SIG-M5 treated with dmso at 0.1 percent for 504 hours (cell line): Measurements from ENCODE around the gene PTPRN2.
"Not testable (repeated sequence)": the region's sequence is repeated elsewhere in the genome, so short reads cannot be mapped to it uniquely, and the experiment has no call there.

Source experiments
- DNase-seq: peaks from one replicate; lab custom pipeline; 2025; ENCODE audit not compliant: unreplicated experiment; lab: John Stamatoyannopoulos, UW

PTPRN2 gene

GRCh38 chr7:157671358-157672255 lies 916.0 kb downstream of the PTPRN2 start:
- DNase-seq: no peak

- no peak for DNase-seq
Observed at GRCh38 chr7:157670490-157671357, 916.9 kb downstream of the PTPRN2 start.

- no peak for DNase-seq
Observed at GRCh38 chr7:157669768-157670351, 917.8 kb downstream of the PTPRN2 start.

DNA sequence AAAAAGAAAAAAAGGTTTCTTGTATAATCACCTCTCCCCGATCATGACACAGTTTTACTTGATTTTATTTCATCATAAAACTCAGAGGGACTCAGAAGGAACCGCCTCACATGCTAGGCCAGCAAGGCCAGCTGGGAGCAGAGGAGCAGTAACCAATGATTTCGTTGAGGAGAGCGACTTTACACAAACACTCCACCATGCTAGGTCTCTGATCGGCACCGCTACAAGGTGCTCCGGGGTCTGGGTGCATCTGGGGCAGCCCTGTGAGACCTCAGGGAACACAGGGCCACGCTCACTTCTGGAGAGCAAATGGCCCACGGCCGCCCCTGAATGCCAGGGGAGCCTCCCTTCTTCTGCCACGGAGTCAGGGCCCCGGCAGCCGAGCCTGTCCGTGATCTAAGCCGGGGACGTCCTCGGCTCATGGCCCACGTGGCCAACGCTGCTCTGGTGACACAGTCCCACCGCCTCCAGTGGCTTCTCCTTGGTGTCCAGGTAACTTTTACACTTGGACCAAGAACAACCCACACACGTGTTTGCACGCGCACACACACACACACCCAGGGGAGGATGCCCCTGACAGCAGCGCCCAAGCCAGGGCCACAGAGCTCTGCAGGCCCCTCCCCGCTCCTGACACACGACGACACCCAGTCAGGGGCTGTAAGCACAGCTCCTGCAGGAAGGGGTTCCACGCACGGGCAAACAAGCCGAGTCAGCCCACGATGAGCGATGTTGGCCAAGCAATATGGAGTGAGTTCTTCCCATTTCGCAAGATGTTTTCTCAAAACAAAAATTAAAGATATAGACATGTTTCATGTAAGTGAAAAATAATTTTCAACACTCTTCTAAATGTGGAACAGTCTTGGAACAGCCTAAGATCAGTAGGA lies 918.5 kb downstream of the PTPRN2 start:
- no peak for DNase-seq

DNA sequence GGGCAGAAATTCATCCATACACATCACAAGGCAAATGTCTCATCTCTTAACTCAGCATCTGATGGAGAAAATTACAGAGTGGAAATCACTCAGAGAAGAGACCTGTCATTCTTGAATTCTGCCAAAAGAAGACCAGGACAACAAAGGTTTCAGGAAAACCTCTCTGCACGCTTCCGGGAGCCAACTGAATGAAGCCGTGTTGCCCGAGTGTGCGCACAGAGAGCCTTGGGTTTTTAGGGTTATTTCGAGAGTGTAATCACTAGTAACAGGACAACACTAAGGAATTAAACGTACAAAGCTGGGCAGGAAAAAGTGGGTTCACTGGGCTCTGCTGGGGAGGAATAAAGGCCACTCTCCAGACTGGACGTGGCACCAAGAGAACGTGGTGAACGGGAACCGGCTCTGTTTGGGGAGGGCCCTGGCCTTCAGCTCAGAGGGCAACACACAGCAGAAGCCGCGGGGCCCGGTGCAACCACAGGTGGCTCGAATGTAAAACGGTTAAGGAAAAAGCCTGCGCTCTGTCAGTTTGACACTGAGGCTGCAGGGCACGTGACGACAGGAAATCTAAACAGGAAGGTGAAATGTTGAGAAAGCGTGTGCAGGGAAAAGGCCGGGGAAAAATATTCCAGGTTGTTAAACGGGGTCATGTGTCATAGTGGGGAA lies 919.3 kb downstream of the PTPRN2 start:
- no peak for DNase-seq

DNA sequence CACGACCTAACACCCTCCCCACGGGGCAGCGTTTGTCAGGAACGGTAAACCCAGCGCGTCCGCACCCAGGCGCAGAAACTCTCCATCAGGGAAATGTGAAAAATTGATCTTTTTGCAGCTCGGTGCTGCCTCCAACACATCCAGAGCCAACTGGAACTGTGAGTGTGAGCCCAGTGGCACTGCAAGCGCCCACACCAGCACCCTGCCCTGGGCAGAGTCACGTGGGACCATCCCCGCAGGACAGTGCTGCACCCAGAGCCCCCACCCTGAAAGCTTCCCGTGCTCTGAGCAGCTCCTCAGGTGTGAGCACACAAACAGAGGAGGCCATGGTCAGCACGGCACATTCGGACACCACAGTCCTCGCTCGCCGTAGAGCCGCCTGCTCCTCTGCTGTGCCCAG lies 919.9 kb downstream of the PTPRN2 start:
- DNase-seq: no peak

- no peak for DNase-seq
Observed at GRCh38 chr7:157667261-157667660, 920.4 kb downstream of the PTPRN2 start.

DNA sequence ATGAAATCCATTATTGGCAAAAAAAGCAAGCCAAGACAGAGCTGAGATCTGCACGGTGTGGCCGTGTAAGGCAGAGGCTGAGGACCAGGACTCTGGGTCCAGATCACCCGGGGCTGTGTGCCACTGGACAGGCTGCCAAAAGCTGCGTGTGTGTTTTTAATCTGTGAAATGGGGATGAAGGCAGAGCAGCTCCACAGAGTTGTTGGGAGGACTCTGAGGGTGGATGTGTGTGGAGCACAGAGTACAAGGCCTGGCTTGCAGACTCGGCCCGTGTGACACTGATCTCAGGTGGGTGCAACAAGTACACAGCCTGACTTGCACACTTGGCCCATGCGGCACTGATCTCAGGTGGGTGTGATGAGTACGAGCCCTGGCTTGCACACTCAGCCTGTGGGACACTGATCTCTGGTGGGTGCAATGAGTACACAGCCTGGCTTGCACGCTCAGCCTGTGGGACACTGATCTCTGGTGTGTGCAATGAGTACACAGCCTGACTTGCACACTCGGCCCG lies 921.0 kb downstream of the PTPRN2 start:
- no peak for DNase-seq

GRCh38 chr7:157665634-157665988 lies 922.0 kb downstream of the PTPRN2 start:
- DNase-seq: not testable (repeated sequence)

DNA sequence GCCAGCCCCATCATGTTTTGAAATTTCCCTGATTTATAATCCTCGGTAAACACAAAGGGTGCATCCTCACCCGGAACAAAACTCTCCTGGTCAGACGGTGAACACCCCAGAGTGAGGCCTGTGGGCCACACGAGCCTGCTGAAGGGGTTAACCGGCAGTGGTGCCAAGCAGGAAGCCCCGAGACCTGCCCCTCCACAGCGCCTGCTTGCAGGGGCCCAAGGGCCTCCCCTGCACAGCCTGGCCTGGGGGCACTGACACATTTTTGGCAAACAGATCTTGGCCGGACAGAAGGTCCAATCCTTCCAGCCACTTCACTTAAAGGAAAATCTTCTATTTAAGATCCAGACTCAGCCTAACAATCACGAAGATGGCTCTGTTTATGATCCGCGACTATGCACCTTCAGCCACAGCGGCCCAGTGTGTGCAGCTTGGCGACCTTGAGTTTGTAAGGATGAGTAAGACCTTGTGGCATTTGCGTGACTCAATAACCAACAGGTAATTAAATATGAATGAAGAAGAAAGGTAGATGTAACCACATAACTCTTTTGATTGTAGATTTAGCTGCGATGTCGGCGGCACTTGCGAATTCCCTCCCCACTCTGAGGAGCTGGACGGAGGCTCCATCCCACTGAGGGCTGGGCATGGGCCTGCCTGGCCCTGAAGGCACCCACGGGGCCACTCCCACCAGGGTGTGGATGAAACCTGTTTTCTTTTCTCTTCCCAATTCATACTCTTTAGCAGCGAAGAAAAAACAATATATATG lies 922.6 kb downstream of the PTPRN2 start:
- no peak for DNase-seq

DNA sequence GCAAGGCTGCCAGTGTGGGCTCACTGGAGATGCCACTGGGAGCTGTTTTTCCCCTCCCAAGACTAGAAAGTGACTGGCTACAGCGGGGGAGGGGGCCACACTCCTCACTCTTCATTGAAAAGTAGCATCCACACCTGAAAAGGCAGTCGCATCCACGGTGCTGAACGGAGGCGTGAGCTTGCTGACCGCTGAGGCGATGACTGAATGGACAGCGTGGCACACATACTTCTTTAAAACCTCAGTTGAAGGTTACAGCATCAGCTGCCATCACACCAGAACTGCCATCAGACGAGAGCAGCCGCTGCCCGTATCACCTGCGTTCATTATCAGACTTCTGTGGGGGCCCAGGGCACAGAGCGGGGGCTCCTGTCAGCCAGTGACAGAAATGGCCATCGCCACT lies 923.6 kb downstream of the PTPRN2 start:
- no peak for DNase-seq

DNA sequence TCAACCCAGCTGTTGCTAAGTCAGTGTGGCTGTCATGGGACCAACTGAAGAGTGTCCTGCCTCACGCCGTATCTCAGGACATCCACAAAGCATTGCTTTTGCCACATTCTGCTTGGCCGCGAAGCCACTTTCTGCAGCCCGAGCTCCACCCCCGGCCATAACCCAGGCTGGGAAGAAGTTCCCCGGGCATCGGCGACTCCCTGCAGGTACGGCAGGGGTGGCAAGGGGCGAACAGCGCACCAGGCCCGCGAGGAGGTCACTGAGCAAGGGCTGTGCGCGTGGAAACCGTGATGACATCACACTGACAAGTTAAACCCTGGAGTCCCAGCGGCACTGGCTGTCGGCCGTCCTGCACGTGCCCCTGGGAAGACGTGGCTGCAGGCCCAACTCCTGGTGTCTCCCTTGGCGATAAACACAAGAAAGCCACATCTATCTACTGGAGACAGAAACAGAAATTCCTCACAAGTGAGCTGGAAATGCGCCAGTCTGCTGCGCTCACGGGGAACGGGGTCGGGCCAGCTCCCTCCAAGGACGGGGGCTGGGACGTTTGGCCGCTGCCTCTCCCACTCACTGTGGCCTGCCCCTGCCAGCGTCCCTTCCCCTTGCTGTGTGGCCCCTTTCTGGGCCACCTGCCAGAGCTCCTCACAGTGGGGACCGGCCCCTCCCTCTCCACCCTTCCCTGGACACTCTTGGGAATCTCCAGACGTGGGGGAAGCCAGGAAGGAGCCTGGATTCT lies 924.5 kb downstream of the PTPRN2 start:
- no peak for DNase-seq

- DNase-seq: no peak
Observed at GRCh38 chr7:157662110-157662791, 925.4 kb downstream of the PTPRN2 start.

DNA sequence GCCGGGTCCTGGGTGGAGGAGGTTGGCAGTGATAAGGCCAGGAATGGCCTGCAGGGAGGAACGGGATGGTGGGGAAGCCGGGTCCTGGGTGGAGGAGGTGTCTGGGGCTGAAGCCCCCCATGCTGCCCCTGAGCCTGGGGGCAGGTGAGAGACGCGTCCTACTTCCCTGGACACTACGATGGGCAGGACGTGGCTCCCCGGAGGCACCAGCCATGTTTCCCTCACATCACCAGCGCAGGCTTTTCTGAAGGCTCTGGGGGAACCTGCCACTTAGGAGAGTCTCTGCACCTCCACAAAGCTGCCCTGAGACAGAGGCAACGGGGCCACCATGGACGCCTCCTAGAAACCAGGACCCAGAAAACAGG lies 926.0 kb downstream of the PTPRN2 start:
- no peak for DNase-seq

DNA sequence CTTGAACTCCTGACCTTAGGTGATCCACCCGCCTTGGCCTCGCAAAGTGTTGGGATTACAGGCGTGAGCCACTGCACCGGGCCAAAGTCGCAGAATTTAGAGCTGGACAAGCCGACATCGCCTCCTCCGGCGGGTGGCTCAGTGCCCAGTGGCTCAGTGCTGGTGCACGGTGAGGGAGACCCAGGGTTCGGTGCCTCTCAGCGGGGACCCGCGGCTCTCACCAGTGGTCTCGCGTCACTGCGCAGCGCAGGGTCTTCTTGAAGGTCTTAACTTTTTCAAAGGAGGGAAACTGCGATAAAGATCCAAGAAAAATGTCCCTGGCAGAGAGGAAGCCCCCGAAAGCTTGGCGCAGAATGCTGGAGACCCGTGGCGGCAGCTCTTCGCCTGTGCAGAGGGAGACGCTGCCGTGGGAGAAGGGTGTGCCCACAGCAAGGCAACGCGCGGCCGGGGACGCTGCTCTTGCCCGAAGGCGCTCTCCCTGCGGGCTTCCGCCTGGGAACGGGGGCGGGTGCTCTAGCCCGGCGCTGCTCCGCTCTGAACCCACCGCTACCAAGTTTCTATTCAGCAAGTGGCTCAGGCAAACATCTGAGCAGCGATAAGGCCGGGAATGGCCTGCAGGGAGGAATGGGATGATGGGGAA lies 926.5 kb downstream of the PTPRN2 start:
- no peak for DNase-seq

DNA sequence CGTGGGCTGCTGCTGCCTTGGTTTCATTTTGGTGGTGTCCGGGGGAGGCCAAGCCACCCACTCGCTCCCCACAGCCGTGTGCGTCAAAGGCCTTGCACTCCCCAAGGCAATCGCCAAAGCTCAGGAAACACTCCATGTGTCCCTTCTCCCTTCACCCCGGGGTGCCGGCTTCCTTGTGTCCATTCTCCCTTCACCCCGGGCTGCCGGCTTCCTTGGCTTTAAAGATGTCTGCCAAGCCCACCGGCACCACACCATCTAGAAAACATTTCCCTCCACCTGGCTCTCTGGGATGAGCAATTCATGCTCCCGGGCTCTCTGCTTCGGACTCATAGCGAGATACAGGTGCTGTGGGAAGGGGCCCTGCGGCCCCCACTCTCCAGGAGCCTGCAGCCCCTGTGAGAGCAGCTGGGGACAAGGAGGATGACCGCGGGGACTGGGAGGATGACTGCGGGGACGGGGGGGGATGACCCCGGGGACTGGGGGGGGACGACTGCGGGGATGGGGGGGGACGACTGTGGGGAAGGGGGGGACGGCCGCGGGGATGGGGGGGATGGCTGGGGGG lies 928.7 kb downstream of the PTPRN2 start:
- no peak for DNase-seq
